GM19463 (cell line): ENCODE data around the gene DISP3.

ENCODE experiments used
- ATAC-seq: cut with Tn5 transposase; IDR thresholded peaks from one replicate; pipeline ENCODE4 v1.9.1; 2021; ENCODE audit warnings: mild to moderate bottlenecking, moderate library complexity; ENCODE audit not compliant: unreplicated experiment

DISP3 gene

GRCh38 chr1:11540773-11541160 lies 61.8 kb downstream of the DISP3 start:
- no peak for ATAC-seq

- ATAC-seq = no peak
Measured at GRCh38 chr1:11541236-11541635, 62.3 kb downstream of the DISP3 start.

DNA sequence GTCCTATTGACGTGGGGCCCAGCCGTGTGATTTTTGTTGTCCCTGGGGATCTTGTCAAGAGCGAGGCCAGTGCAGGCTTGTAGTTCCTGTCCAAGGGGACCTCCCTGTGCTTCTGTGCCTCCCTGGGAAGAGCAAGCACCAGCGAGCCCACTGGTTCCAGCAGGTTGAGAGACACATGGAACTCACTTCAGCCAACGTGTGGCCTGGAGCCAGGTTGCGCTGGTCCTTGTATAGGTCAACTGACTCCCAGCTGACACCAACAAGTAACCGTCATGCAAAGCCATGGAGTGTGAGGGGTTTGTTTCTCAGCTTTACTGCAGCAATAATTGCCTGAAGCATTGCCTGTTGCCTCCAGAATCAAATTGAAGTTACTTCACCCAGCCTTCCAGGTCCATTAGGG lies 63.0 kb downstream of the DISP3 start:
- no peak for ATAC-seq

- ATAC-seq = no peak
Measured at GRCh38 chr1:11543392-11543791, 64.4 kb downstream of the DISP3 start.

DNA sequence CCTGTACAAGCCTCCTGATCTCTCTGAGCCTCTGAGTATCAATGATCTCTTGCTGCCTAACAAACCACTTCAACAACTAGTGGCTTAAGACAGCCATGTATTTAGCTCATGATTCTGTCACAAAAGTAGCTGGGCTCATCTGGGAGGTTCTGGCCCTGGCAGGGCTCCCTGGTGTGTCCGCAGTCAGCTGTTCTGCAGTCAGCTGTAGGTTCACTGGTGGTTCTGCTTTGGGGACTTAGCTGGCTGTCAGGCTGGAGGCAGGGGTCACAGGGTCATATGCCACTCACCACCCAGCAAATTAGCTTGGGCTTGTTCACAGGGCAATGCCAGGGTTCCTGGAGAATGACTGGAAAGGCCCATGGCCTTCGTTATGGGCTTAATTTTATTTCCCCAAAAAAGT lies 64.8 kb downstream of the DISP3 start:
- no peak for ATAC-seq

- no peak for ATAC-seq
Measured at GRCh38 chr1:11546456-11546855, 67.5 kb downstream of the DISP3 start.

DNA sequence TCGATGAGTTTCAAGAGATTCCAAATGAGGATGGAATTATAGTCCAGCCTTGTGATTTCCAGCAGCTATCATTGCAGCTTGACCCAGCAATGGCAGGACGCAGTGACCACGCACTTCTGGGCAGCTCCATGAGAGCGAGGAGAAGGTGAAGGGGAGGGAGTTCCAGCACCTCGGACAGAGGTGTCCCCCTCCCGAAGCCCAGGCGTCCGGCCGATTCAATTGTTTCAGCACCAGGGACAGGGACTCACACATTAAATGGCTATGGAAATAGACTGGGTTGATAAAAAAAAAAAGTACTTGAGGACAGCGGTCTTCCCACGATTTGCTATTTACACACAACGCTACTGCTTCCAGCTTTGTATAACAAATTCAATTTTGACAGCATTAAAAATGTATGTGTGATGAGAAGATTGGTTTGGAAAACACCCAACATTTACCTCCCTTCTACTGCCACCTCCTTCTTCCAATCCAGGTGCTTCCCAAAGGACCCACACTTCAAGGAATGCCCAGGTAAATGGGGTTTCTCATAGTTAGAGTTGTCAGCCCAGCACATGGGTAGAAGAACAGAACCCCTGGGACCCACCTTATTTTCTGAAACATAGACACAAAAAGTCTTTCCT lies 71.8 kb downstream of the DISP3 start:
- ATAC-seq = no peak

DNA sequence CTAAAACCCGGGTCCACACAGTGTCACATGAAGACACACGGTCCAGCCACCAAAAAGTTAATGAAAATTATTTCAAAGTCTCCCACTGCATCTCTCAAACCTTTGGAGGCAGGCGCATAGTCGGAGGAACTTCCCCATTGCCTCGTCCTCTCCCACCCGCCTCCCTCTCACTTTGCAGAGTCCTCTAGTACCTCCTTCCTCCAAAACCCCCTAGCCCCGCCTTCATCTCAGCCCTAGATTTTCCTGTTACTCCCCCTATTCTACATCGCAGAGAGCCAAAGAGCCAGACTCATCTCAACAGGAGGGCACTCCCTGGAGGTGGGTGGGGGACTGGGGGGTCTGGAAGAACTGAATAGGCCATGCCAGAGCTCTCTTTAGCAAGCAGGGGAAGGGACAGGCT lies 79.3 kb downstream of the DISP3 start:
- ATAC-seq = no peak

GRCh38 chr1:11558871-11559590 lies 80.1 kb downstream of the DISP3 start:
- ATAC-seq = no peak

GRCh38 chr1:11559591-11559970 lies 80.6 kb downstream of the DISP3 start:
- no peak for ATAC-seq

DNA sequence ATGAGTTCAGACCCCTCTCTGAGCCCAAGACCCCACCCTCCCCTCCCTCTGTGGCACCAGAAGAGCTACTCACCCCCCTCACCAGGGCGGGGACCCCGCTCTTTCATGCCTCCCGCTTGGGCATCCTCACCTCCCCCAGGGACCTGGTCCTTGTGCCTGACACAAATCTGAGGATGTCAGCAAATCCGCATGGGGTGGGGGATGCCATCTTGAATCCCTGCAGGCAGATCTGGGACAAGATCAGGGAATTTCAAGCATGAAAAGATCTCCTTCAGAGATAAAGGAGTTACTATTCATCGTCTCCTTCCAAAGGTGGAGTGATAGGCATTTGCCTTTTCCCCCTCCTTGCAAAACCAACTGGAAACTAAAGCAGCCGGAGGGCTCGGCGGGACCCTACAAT lies 81.1 kb downstream of the DISP3 start:
- ATAC-seq = no peak

GRCh38 chr1:11561740-11562139 lies 82.8 kb downstream of the DISP3 start:
- ATAC-seq = no peak

- no peak for ATAC-seq
Measured at GRCh38 chr1:11562664-11563063, 83.7 kb downstream of the DISP3 start.

DNA sequence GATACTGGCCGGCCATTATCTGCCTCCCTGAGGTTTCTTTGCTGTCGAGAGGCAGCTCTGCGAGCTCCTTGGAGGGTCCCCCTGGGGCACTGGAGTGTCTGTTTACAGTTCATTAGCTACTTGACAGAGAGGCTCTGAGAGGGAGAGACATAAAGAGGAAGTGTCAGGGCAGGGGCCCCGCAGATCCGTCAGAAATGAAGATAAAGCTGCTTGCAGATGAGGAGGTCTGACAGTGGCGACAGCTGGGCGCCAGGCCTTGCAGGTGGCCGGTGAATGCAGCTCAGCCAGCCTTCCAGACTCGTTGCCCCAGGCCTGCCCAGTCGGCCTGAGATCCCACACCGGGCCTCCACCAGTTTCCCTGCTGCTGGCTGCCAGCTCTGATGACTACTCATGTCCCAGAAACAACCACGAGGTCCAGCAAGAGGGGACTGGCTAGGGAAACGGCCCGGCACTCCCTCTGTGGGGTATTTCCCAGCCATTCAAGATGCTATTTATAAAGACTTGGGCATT lies 84.7 kb downstream of the DISP3 start:
- ATAC-seq = no peak

- ATAC-seq = no peak
Measured at GRCh38 chr1:11564237-11564636, 85.3 kb downstream of the DISP3 start.

DNA sequence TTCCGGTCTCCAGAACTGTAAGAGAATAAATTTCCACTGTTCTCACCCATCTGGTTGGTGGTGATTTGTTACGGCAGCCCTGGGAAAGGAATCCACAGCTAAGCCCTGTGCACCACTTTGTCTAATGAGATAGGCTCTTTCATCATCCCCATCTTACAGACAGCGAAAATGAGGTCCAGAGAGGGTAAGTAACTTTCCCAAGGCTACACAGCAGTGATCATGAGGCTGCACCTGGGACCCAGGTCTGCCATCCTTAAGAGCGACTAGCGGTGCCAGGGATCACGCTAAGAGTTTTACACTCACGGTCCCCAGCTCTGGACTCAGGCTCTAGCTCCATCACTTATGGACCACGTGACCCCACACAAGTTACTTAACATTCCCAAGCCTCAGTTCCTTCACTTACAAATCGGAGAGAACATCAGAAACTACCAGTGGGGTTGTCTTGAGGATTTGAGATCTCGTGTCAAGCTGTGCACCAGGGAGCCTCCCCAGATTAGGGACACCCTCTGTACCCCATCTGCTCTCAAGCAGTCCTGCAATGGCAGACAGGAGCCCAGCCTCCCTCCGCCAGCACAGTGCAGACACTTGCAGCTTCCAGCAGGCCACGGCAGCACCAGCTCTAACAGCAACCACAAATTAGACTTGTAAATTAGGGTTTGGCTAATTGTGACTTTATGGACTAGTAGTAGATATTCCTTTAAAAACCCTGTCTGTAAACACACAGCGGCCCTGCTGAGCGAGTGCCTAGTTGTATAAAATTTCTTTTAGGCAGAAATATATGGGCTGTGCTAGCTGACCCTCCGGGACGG lies 87.3 kb downstream of the DISP3 start:
- ATAC-seq = no peak

DNA sequence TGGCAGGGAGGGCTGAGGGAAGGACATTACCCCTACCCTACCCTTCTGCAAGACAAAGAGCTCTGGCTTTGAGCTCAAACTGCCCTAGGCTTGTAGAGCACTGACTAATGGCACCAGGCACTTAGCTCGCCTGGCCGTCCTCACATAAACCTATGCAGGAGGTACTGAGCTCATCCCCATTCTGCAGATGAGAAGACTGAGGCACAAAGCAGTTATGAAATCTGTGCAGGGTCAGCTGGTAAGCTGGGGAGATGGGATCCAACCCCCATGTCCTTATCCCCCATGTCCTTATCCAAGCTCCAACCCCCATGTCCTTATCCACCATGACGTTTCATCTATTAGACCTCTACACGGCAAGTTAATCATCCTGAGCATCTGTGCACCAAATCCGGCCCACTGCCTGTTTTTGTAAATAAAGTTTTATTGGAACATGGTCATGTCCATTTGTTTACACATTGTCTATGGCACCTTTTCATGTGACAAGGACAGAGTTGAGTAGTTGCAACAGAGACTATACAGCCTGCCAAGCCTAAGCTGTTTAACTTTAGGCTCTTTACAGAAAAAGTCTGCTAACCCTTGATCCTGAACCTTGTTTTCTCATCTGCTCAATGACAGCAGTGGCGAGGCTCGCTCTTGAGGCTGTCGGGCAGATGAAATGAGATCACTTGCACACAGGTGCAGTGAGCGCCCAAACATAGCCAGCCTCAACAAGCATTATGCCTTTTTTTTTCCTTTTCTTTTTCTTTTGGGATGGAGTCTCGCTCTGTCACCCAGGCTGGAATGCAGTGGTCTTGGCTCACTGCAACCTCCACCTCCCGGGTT lies 88.5 kb downstream of the DISP3 start:
- ATAC-seq = no peak

GRCh38 chr1:11568687-11569086 lies 89.7 kb downstream of the DISP3 start:
- ATAC-seq = no peak

DNA sequence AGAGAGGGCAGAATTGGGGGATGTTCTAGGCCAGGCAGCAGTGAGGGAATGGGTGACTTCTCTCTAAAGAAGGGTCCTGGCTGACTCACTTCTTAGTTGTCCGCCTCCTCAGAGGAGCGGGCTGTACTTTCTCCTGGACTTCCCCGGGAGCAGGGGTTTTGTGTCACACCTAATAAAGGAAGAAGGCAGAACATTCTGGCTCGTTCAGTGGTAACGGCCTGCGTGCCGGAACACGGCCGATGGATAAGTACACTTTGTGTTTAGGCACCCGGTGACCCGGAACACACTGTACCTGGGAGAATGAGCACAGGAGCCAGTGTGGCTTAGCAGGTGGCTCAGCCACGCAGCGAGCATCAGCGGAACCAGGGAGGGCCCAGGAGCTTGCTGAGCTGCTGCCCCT lies 90.6 kb downstream of the DISP3 start:
- ATAC-seq = no peak

DNA sequence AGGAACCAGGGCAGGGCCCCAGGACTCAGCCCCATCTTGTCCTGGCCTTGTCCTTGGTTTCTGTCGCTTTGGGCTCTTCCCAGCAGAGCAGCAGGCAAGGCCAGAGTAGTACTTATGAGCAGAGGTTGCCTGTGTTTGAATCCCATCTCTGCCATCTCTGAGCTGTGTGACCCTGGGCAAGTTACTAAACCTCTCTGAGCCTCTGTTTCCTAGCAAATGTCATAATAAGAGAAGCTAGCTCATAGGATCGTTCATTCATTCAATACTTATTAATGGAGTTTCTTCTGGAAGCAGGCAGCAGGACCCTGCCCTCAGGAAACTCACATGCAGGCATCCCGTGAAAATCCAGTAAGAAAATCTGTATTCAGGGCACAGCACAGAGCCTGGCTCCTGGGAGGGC lies 91.0 kb downstream of the DISP3 start:
- ATAC-seq = no peak

GRCh38 chr1:11570821-11571380 lies 91.9 kb downstream of the DISP3 start:
- no peak for ATAC-seq
